HCT116 (cell line): Measurements from ENCODE around the gene SLK. TPM values are rescaled to one million over a fixed set of nuclear protein-coding genes. Genes with fewer than 3 reads are reported as not detected.

ENCODE experiments used
- ATAC-seq: fragments of 200-7000 bp; cut with Tn5 transposase; 2 replicates; pipeline ENCODE4 v1.9.1; 2020; ENCODE audit warnings: mild to moderate bottlenecking, moderate library complexity
- BruUV-seq: library from RNA; stranded (reverse); fragments of 400-500 nt; replicated peaks from 2 replicates; lab custom pipeline; 2021; lab: Mats Ljungman, UMichigan
- CTCF ChIA-PET: fragments of 300-600 bp; sonication (Branson Sonifier 250); formaldehyde crosslinking; loops from one replicate; lab custom pipeline; 2021; ENCODE audit warnings: antibody characterized with exemption; lab: Charles Lee
- POLR2A ChIA-PET: fragments of 300-600, 350-600 bp; sonication (Branson Sonifier 250); formaldehyde crosslinking; loops from one replicate; lab custom pipeline; 2021; ENCODE audit warnings: antibody characterized with exemption; lab: Charles Lee
- RAD21 ChIA-PET, 2 experiments: fragments of 300-600 bp; sonication (Branson Sonifier 250); formaldehyde crosslinking; loops; one replicate each; lab custom pipeline; 2023; ENCODE audit warnings: low total read pairs in 2 of 2; ENCODE audit not compliant: uncharacterized antibody in 2 of 2, unreplicated experiment in 2 of 2, low non-redundant PET in 1 of 2; lab: Charles Lee
- DNase-seq: peaks from one replicate; pipeline ENCODE4 v3.0.0-alpha.2; 2010; ENCODE audit warnings: low read depth, low spot score
- H2AFZ ChIP-seq: fragments of 200-600 bp; shearing (Covaris generic), sonication (generic); 2 replicates; pipeline ENCODE4 v1.6.1; 2017; ENCODE audit warnings: low read depth, mixed run types, mixed read lengths, antibody characterized with exemption, low read length; ENCODE audit not compliant: poor library complexity, severe bottlenecking
- H3K27ac ChIP-seq: 2 replicates; pipeline ENCODE4 v1.5.1; 2012; ENCODE audit warnings: low read depth, low read length
- H3K27me3 ChIP-seq: fragments of 200-600 bp; sonication (generic); 2 replicates; pipeline ENCODE4 v1.6.1; 2016; ENCODE audit warnings: mixed run types, low read length, mixed read lengths; ENCODE audit not compliant: insufficient read depth
- H3K36me3 ChIP-seq, 2 experiments: fragments of 200-500 bp in 1 of 2; fragments of 200-600 bp in 1 of 2; sonication (Bioruptor generic) in 1 of 2; sonication (generic) in 1 of 2; 2 replicates each; pipeline versions ENCODE4 v1.5.1 to v1.6.1; 2014 to 2016; ENCODE audit warnings: low read length in 2 of 2, inconsistent platforms in 1 of 2, mixed read lengths in 1 of 2, mixed run types in 1 of 2; ENCODE audit not compliant: insufficient read depth in 2 of 2, control insufficient read depth in 1 of 2
- H3K4me1 ChIP-seq, 2 experiments: fragments of 200-600 bp in 1 of 2; sonication (generic) in 1 of 2; 2 replicates each; pipeline versions ENCODE4 v1.5.1 to v1.6.1; 2012 to 2017; ENCODE audit warnings: low read length in 2 of 2, inconsistent platforms in 1 of 2, mild to moderate bottlenecking in 1 of 2, mixed read lengths in 1 of 2, mixed run types in 1 of 2, moderate library complexity in 1 of 2; ENCODE audit not compliant: insufficient read depth in 2 of 2, control insufficient read depth in 1 of 2
- H3K4me2 ChIP-seq: fragments of 200-600 bp; sonication (generic); 2 replicates; pipeline ENCODE4 v1.6.1; 2017; ENCODE audit warnings: mixed run types, low read length, mixed read lengths
- H3K4me3 ChIP-seq, 2 experiments: fragments of 200-600 bp in 1 of 2; sonication (generic) in 1 of 2; replicated peaks in 1 of 2; 2 replicates each; pipeline ENCODE4 v1.5.1; 2011 to 2016; ENCODE audit warnings: low read length in 2 of 2, control low read depth in 1 of 2, low read depth in 1 of 2, mild to moderate bottlenecking in 1 of 2, mixed read lengths in 1 of 2, mixed run types in 1 of 2
- H3K79me2 ChIP-seq: fragments of 200-600 bp; sonication (generic); 2 replicates; pipeline ENCODE4 v1.6.1; 2017; ENCODE audit warnings: mild to moderate bottlenecking, mixed run types, low read length, moderate library complexity, mixed read lengths; ENCODE audit not compliant: insufficient read depth
- H3K9ac ChIP-seq: fragments of 200-600 bp; sonication (generic); 2 replicates; pipeline ENCODE4 v1.6.1; 2016; ENCODE audit warnings: low read length, mixed read lengths
- H3K9me2 ChIP-seq: fragments of 200-600 bp; sonication (generic), shearing (Covaris generic); 2 replicates; pipeline ENCODE4 v1.6.1; 2017; ENCODE audit warnings: mixed run types, mild to moderate bottlenecking, moderate library complexity; ENCODE audit not compliant: insufficient read depth
- H3K9me3 ChIP-seq, 2 experiments: fragments of 200-500 bp in 1 of 2; fragments of 200-600 bp in 1 of 2; sonication (Bioruptor generic) in 1 of 2; sonication (generic) in 1 of 2; 2 replicates each; pipeline ENCODE4 v1.6.1; 2014 to 2017; ENCODE audit warnings: low read length in 2 of 2, mixed read lengths in 2 of 2, inconsistent platforms in 1 of 2, low read depth in 1 of 2, mild to moderate bottlenecking in 1 of 2, mixed run types in 1 of 2, moderate library complexity in 1 of 2; ENCODE audit not compliant: control insufficient read depth in 1 of 2, insufficient read depth in 1 of 2
- H4K20me1 ChIP-seq: fragments of 200-600 bp; sonication (generic), shearing (Covaris generic); 2 replicates; pipeline ENCODE4 v1.6.1; 2017; ENCODE audit warnings: mixed run types, mild to moderate bottlenecking, moderate library complexity; ENCODE audit not compliant: insufficient read depth
- ATF3 ChIP-seq: IDR thresholded peaks from 2 replicates; pipeline ENCODE4 v1.6.1; 2012
- CEBPB ChIP-seq: IDR thresholded peaks from 2 replicates; pipeline ENCODE4 v1.6.1; 2012; ENCODE audit warnings: low read depth
- CTCF ChIP-seq, 3 experiments: fragments of 200-600 bp in 1 of 3; sonication (generic) in 1 of 3; IDR thresholded peaks in 2 of 3; conservative IDR thresholded peaks in 1 of 3; 2 replicates each; pipeline ENCODE4 v1.5.1; 2012 to 2017; ENCODE audit warnings: low read depth in 2 of 3, low read length in 2 of 3, antibody characterized with exemption in 1 of 3, borderline replicate concordance in 1 of 3, control low read depth in 1 of 3, mild to moderate bottlenecking in 1 of 3, mixed read lengths in 1 of 3, mixed run types in 1 of 3, moderate library complexity in 1 of 3; ENCODE audit not compliant: insufficient read depth in 1 of 3
- EGR1 ChIP-seq: IDR thresholded peaks from 2 replicates; pipeline ENCODE4 v1.6.1; 2012; ENCODE audit warnings: low read depth
- JUND ChIP-seq: IDR thresholded peaks from 2 replicates; pipeline ENCODE4 v1.6.1; 2012
- MAX ChIP-seq: IDR thresholded peaks from 2 replicates; pipeline ENCODE4 v1.6.1; 2012
- POLR2AphosphoS5 ChIP-seq: IDR thresholded peaks from 2 replicates; pipeline ENCODE4 v1.6.1; 2011; ENCODE audit warnings: mild to moderate bottlenecking, low read depth, low read length, moderate library complexity
- ZFX ChIP-seq: fragments of 450-650 bp; IDR thresholded peaks from 2 replicates; pipeline ENCODE4 v1.6.1; 2017
- ZNF274 ChIP-seq: fragments of 200-500 bp; sonication (Bioruptor generic); IDR thresholded peaks from 2 replicates; pipeline ENCODE4 v1.6.1; 2014; ENCODE audit warnings: mild to moderate bottlenecking, low read depth, low read length, inconsistent platforms
- intact Hi-C: fragments of 100-400 bp; cut with micrococcal nuclease; formaldehyde crosslinking; loops from 2 replicates; pipeline ENCODE4 v1.10.0; 2022
- total RNA-seq: library from RNA; stranded (reverse); gene quantifications from one replicate; pipeline ENCODE4 v1.2.1, GENCODE V29; 2021; ENCODE audit not compliant: unreplicated experiment

The SLK gene
- total RNA-seq, 1 experiment from 2014 or later, result 44.2 TPM

- Histone ChIP-seq H3K4me2 (no peak overlapping the region), H3K9me2 (no peaks in the 10 kb centered on the region), H4K20me1 (peaks cover 5% of the 10 kb centered on the region; the same call in 1 of the 2 replicates), H3K9ac (no peak overlapping the region), H3K27me3 (no peaks in the 10 kb centered on the region), H2AFZ (no peak overlapping the region), H3K4me3 (no peak overlapping the region), H3K9me3 (no peaks in the 10 kb centered on the region), H3K79me2 (peaks cover 5% of the 10 kb centered on the region; the same call in 1 of the 2 replicates), H3K4me1 (peaks cover 7 to 34% of the 10 kb centered on the region in 2 experiments; a peak in 3 of 4 replicates), H3K36me3 (peaks cover 28 to 36% of the 10 kb centered on the region in 2 experiments), H3K27ac (no peak overlapping the region)
- DNase-seq (no peak), ATAC-seq (no peak)
- RAD21 ChIA-PET, result no interaction called here
- intact Hi-C loops, result no loop called here
- TF ChIP-seq POLR2AphosphoS5, result no peak
- no peak for TF ChIP-seq ZNF274
- no peak for TF ChIP-seq ZFX
- no peak for TF ChIP-seq CEBPB
- TF ChIP-seq MAX, result no peak
- TF ChIP-seq EGR1, result no peak
- TF ChIP-seq CTCF (IDR thresholded peaks at IDR 0.05 in 2 of 3, conservative IDR thresholded peaks at IDR 0.05 in 1 of 3; ENCODE audit: borderline replicate concordance in 1 of 3, insufficient read depth in 1 of 3, low read depth in 2 of 3, low read length in 2 of 3), result no peak
- TF ChIP-seq JUND, result no peak
- no peak for TF ChIP-seq ATF3
- BruUV-seq, result no TSS peak
- POLR2A ChIA-PET, result no interaction called here
- CTCF ChIA-PET, result interaction anchor here (0.5 to 1.6 kb wide), 3 partner anchors 12 to 122 kb away, joined by 3 to 4 read pairs (median 4); no protein-coding TSS in a partner anchor
Observed at GRCh38 chr10:104014176-104014575, 47.2 kb downstream of the SLK start.
